GM12878 (cell line): ENCODE data around the gene CD209. TPM values are rescaled to one million over a fixed set of nuclear protein-coding genes. Genes with fewer than 3 reads are reported as not detected.

Source experiments
- ATAC-seq: fragments of 200-7000 bp; cut with Tn5 transposase; 3 replicates; pipeline ENCODE4 v1.9.1; 2020; ENCODE audit warnings: mild to moderate bottlenecking, moderate library complexity
- BruUV-seq: library from RNA; stranded (reverse); fragments of 400-500 nt; replicated peaks from 2 replicates; lab custom pipeline; 2021; lab: Mats Ljungman, UMichigan
- CTCF ChIA-PET: fragments of 300-600 bp; sonication (Branson Sonifier 250); formaldehyde crosslinking; extraction: SDS; loops from one replicate; lab custom pipeline; 2021; ENCODE audit warnings: inconsistent platforms; lab: Yijun Ruan, JAX
- POLR2A ChIA-PET: fragments of 350-600 bp; formaldehyde crosslinking; extraction: SDS; loops from one replicate; lab custom pipeline; 2021; ENCODE audit warnings: inconsistent platforms; lab: Charles Lee
- RAD21 ChIA-PET: fragments of 300-600 bp; sonication (Branson Sonifier 250); formaldehyde crosslinking; loops from one replicate; lab custom pipeline; 2023; ENCODE audit warnings: antibody characterized with exemption; ENCODE audit not compliant: unreplicated experiment; lab: Charles Lee
- SMC1A ChIA-PET: fragments of 300-600 bp; sonication (Branson Sonifier 250); formaldehyde crosslinking; loops from one replicate; lab custom pipeline; 2023; ENCODE audit not compliant: unreplicated experiment, uncharacterized antibody; lab: Charles Lee
- DNase-seq: peaks from one replicate; pipeline ENCODE4 v3.0.0-alpha.2; 2011; ENCODE audit warnings: low read depth, low spot score
- FAIRE-seq: peaks from 3 replicates; lab custom pipeline; 2011; peaks lifted over from hg19 to GRCh38; lab: Jason Lieb, UNC
- H2AFZ ChIP-seq: 2 replicates; pipeline ENCODE4 v1.6.0; 2011; ENCODE audit warnings: low read depth, low read length, control low read depth; ENCODE audit not compliant: control insufficient read depth
- H3K27ac ChIP-seq: 2 replicates; pipeline ENCODE4 v1.5.1; 2011; ENCODE audit warnings: control low read depth; ENCODE audit not compliant: control insufficient read depth, insufficient read depth
- H3K27me3 ChIP-seq, 2 experiments: replicated peaks in 1 of 2; 2 replicates each; pipeline versions ENCODE4 v1.6.0 to v1.6.1; 2011; ENCODE audit warnings: low read length in 1 of 2; ENCODE audit not compliant: control insufficient read depth in 2 of 2, insufficient read depth in 2 of 2
- H3K36me3 ChIP-seq, 2 experiments: 2 replicates each; pipeline ENCODE4 v1.5.1; 2011; ENCODE audit warnings: low read length in 1 of 2; ENCODE audit not compliant: control insufficient read depth in 2 of 2, insufficient read depth in 2 of 2
- H3K4me1 ChIP-seq: 2 replicates; pipeline ENCODE4 v1.6.1; 2011; ENCODE audit warnings: mild to moderate bottlenecking, low read length, moderate library complexity, mixed read lengths; ENCODE audit not compliant: control insufficient read depth, insufficient read depth
- H3K4me2 ChIP-seq: 2 replicates; pipeline ENCODE4 v1.6.0; 2011; ENCODE audit warnings: control low read depth; ENCODE audit not compliant: control insufficient read depth, insufficient read depth
- H3K4me3 ChIP-seq: fragments of 200-600 bp; sonication (generic); 2 replicates; pipeline ENCODE4 v1.5.1; 2016
- H3K79me2 ChIP-seq: 2 replicates; pipeline ENCODE4 v1.6.0; 2011; ENCODE audit warnings: low read length; ENCODE audit not compliant: control insufficient read depth, insufficient read depth
- H3K9ac ChIP-seq: 2 replicates; pipeline ENCODE4 v1.8.0; 2011; ENCODE audit warnings: low read length, control low read depth, mixed read lengths; ENCODE audit not compliant: control insufficient read depth, insufficient read depth
- H3K9me3 ChIP-seq: replicated peaks from 3 replicates; pipeline ENCODE4 v1.5.1; 2011; ENCODE audit warnings: mild to moderate bottlenecking, low read length; ENCODE audit not compliant: control insufficient read depth, insufficient read depth
- H4K20me1 ChIP-seq: 2 replicates; pipeline ENCODE4 v1.6.0; 2011; ENCODE audit not compliant: control insufficient read depth, insufficient read depth
- ATF2 ChIP-seq: IDR thresholded peaks from 2 replicates; pipeline ENCODE4 v1.6.1; 2012; ENCODE audit warnings: low read length, inconsistent platforms
- BCL3 ChIP-seq: IDR thresholded peaks from 2 replicates; pipeline ENCODE4 v1.6.1; 2011; ENCODE audit warnings: borderline replicate concordance, low read depth, mild to moderate bottlenecking, moderate library complexity, low read length; ENCODE audit not compliant: insufficient read depth, poor library complexity, severe bottlenecking
- CEBPB ChIP-seq, 2 experiments: fragments of 150-350 bp in 1 of 2; IDR thresholded peaks; 2 replicates each; pipeline ENCODE4 v1.6.1; 2012 to 2014; ENCODE audit warnings: low read depth in 2 of 2, low read length in 2 of 2, borderline replicate concordance in 1 of 2, inconsistent platforms in 1 of 2
- DPF2 ChIP-seq: fragments of 450-650 bp; IDR thresholded peaks from 2 replicates; pipeline ENCODE4 v1.6.1; 2017; ENCODE audit warnings: mild to moderate bottlenecking
- MYC ChIP-seq: IDR thresholded peaks from 2 replicates; pipeline ENCODE4 v1.6.1; 2011; ENCODE audit warnings: mild to moderate bottlenecking, low read length, moderate library complexity, inconsistent platforms; ENCODE audit not compliant: insufficient read depth, insufficient replicate concordance, insufficient read length, severe bottlenecking
- SREBF1 ChIP-seq: IDR thresholded peaks from 2 replicates; pipeline ENCODE4 v1.6.1; 2012; ENCODE audit warnings: mild to moderate bottlenecking, low read length
- ZBTB4 ChIP-seq: fragments of 450-650 bp; formaldehyde crosslinking; IDR thresholded peaks from 2 replicates; pipeline ENCODE4 v1.4.0; 2022; ENCODE audit warnings: mild to moderate bottlenecking, moderate library complexity
- ZNF687 ChIP-seq: fragments of 450-650 bp; IDR thresholded peaks from 2 replicates; pipeline ENCODE4 v1.6.1; 2017; ENCODE audit warnings: mild to moderate bottlenecking, moderate library complexity
- WGBS: methylation state at CpG from one replicate; pipeline ENCODE4 v1.1.6; 2016; ENCODE audit warnings: low lambda C conversion rate; ENCODE audit not compliant: insufficient replicate concordance, insufficient coverage; ENCODE audit errors: missing lambda C conversion rate; 5-methylcytosine and 5-hydroxymethylcytosine counted together
- in situ Hi-C: fragments of 300-500 bp; cut with MboI; formaldehyde crosslinking; loops from 9 replicates; pipeline ENCODE4 v1.14.3; 2018; ENCODE audit warnings: mixed read lengths
- intact Hi-C: fragments of 100-400 bp; cut with micrococcal nuclease; formaldehyde crosslinking; loops from one replicate; pipeline ENCODE4 v1.14.2; 2022; ENCODE audit not compliant: unreplicated experiment
- polyA plus RNA-seq, 11 experiments: library from polyadenylated mRNA; depleted of rRNA in 4 of 11; unstranded in 6 of 11; stranded (reverse) in 5 of 11; fragments of >200 nt; fragmentation: Nextera tagmentation in 4 of 11; fragmentation: Illumina TruSeq in 1 of 11; extraction: Ambion mirVana in 4 of 11; extraction: Trizol in 1 of 11; gene quantifications; 1 replicate in 1 of 11; 2 replicates in 10 of 11; pipeline versions ENCODE4 v1.2.1 to v1.2.3, GENCODE V29; 2011 to 2016; ENCODE audit warnings: inconsistent platforms in 2 of 11, missing spikeins in 2 of 11, low read depth in 1 of 11
- total RNA-seq, 4 experiments: library from RNA; depleted of rRNA in 3 of 4; stranded (reverse); fragments of >200 nt in 3 of 4; fragmentation: Illumina TruSeq in 1 of 4; extraction: Trizol in 1 of 4; gene quantifications; 2 replicates each; pipeline versions ENCODE4 v1.2.1 to v1.2.3, GENCODE V29; 2013 to 2021
- TF ChIP-seq, protein P1 (sequence below): fragments of 450-650 bp; IDR thresholded peaks from 2 replicates; pipeline ENCODE4 v1.6.1; 2018; ENCODE audit warnings: borderline replicate concordance, mild to moderate bottlenecking; ENCODE audit not compliant: partially characterized antibody

The CD209 gene
- total and polyA plus RNA-seq, 10 of the 15 experiments (the other 5 are each of a cell fraction or from before 2014, with no cell fraction given) = 0.04 to 0.21 (median 0.10) TPM; not detected in 3

DNA sequence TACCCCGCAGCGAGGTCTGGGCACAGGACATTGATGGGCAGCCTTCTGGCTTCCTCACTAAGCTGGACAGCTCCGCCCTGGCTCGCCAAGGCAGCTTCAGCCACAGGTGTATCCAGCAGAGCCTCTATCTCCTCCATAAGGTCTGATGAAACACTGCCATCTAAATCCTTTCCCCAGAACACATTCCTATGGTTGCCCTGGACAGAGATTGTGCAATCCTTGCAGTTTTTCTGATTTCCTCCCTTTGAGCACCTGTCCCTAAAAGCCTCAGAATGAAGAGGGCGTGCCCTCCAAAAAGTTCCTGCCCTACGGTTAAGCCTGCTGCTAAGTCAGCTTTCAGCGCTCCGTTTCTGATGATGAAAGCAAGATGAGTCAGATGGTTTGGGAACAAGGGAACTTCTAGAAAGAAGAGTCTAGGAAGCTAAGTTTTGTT, 36.7 kb upstream of the CD209 start:
- no peaks in the 10 kb centered on the region for H3K79me2 ChIP-seq
- H3K4me2 ChIP-seq = no peak overlapping the region
- no TSS peak for BruUV-seq
- H3K36me3 ChIP-seq = no peaks in the 10 kb centered on the region
- ChIA-PET RAD21 (interaction anchor here (0.6 kb wide), 1 partner anchor 33 kb away, joined by 4 read pairs; no protein-coding TSS in a partner anchor), SMC1A (no interaction called here), POLR2A (interaction anchor here (1.1 kb wide), 1 partner anchor 13 kb away, joined by 3 read pairs; no protein-coding TSS in a partner anchor), CTCF (interaction anchor here (1.5 kb wide), 1 partner anchor 103 kb away, joined by 3 read pairs; the partner anchor contains the start of gene TRAPPC5)
- WGBS = 24% methylated on average over 8 of the region's 8 CpGs
- in situ Hi-C loops = no loop called here
- H2AFZ ChIP-seq = no peak overlapping the region
- H3K9ac ChIP-seq = no peak overlapping the region
- H3K27me3 ChIP-seq = peaks cover 2 to 3% of the 10 kb centered on the region in 2 experiments; a peak in 3 of 4 replicates
- H3K27ac ChIP-seq = no peak overlapping the region
- intact Hi-C loops = no loop called here
- FAIRE-seq = no peak
- ATAC-seq = no peak
- H3K4me3 ChIP-seq = no peak overlapping the region
- no peaks in the 10 kb centered on the region; the same call in 2 of the 3 replicates for H3K9me3 ChIP-seq
- H3K4me1 ChIP-seq = no peaks in the 10 kb centered on the region; the same call in 1 of the 2 replicates
- no peak for DNase-seq
- H4K20me1 ChIP-seq = no peaks in the 10 kb centered on the region
- no peak for TF ChIP-seq DPF2
- no peak for TF ChIP-seq SREBF1
- no peak for TF ChIP-seq MYC
- TF ChIP-seq, protein P1, sequence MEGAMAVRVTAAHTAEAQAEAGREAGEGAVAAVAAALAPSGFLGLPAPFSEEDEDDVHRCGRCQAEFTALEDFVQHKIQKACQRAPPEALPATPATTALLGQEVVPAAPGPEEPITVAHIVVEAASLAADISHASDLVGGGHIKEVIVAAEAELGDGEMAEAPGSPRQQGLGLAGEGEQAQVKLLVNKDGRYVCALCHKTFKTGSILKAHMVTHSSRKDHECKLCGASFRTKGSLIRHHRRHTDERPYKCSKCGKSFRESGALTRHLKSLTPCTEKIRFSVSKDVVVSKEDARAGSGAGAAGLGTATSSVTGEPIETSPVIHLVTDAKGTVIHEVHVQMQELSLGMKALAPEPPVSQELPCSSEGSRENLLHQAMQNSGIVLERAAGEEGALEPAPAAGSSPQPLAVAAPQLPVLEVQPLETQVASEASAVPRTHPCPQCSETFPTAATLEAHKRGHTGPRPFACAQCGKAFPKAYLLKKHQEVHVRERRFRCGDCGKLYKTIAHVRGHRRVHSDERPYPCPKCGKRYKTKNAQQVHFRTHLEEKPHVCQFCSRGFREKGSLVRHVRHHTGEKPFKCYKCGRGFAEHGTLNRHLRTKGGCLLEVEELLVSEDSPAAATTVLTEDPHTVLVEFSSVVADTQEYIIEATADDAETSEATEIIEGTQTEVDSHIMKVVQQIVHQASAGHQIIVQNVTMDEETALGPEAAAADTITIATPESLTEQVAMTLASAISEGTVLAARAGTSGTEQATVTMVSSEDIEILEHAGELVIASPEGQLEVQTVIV = no peak
- no peak for TF ChIP-seq CEBPB (IDR thresholded peaks at IDR 0.05; ENCODE audit: borderline replicate concordance in 1 of 2, low read depth in 2 of 2, low read length in 2 of 2)
- TF ChIP-seq ZNF687 = no peak
- no peak for TF ChIP-seq BCL3
- no peak for TF ChIP-seq ATF2
- no peak for TF ChIP-seq ZBTB4 (CRISPR knock-in tag)
